HAP-1 (cell line): ENCODE measurements around the gene LDHAL6B.

Source experiments
- DNase-seq, 2 experiments: peaks; one replicate each; pipeline ENCODE4 v3.0.0-alpha.2; 2016 to 2020; ENCODE audit warnings: low spot score in 2 of 2
- H3K27me3 ChIP-seq: fragments of 250-450 bp; sonication (Bioruptor Pico); 2 replicates; pipeline ENCODE4 v1.5.1; 2020; ENCODE audit warnings: low read depth, mild to moderate bottlenecking, moderate library complexity
- H3K36me3 ChIP-seq: fragments of 250-450 bp; sonication (Bioruptor Pico); replicated peaks from 2 replicates; pipeline ENCODE4 v1.5.1; 2020; ENCODE audit warnings: mild to moderate bottlenecking
- H3K4me1 ChIP-seq: fragments of 250-450 bp; sonication (Bioruptor Pico); 2 replicates; pipeline ENCODE4 v1.5.1; 2020; ENCODE audit warnings: mild to moderate bottlenecking
- H3K4me3 ChIP-seq: fragments of 250-450 bp; sonication (Bioruptor Pico); 2 replicates; pipeline ENCODE4 v1.5.1; 2020; ENCODE audit warnings: mild to moderate bottlenecking, moderate library complexity
- H3K9me3 ChIP-seq: fragments of 250-450 bp; sonication (Bioruptor Pico); 2 replicates; pipeline ENCODE4 v1.5.1; 2020; ENCODE audit warnings: mild to moderate bottlenecking, moderate library complexity
- in situ Hi-C: fragments of 300-500 bp; cut with MboI; formaldehyde crosslinking; loops from 3 replicates; pipeline ENCODE4 v1.14.3; 2020; ENCODE audit warnings: low sequenced_read_pairs, inconsistent platforms, mixed read lengths

The LDHAL6B gene

DNA sequence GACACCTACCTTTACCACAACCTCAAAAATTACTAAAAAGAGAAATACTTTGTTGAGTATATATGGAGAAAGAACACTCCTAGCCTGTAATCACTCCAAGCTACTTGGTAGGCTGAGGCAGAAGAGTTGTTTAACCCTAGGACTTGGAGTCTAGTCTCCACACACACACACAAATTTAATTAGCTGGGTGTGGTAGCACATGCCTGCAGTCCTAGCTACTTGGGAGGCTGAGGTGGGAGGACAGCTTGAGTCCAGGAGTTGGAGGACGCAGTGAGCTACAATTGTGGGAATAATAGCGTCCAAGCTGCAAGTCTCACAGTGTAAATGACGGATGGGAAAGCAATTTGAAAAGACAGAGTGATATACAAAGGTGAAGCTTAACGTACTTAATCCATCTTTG, 50.5 kb downstream of the LDHAL6B start:
- H3K36me3 ChIP-seq, result no peaks in the 10 kb centered on the region
- DNase-seq, result peak in 1 of 2 experiments; percentile 29
- in situ Hi-C loops, result no loop called here
- no peaks in the 10 kb centered on the region for H3K4me1 ChIP-seq
- no peaks in the 10 kb centered on the region for H3K27me3 ChIP-seq
- H3K9me3 ChIP-seq, result no peaks in the 10 kb centered on the region
- no peak overlapping the region for H3K4me3 ChIP-seq
